Measurements from ENCODE around the gene PLCB4. TPM values are rescaled to one million over a fixed set of nuclear protein-coding genes. Genes with fewer than 3 reads are reported as not detected.

The PLCB4 gene
- total and polyA plus RNA-seq, 7 donors: 0.90 to 6.7 (median 2.1) TPM

DNA sequence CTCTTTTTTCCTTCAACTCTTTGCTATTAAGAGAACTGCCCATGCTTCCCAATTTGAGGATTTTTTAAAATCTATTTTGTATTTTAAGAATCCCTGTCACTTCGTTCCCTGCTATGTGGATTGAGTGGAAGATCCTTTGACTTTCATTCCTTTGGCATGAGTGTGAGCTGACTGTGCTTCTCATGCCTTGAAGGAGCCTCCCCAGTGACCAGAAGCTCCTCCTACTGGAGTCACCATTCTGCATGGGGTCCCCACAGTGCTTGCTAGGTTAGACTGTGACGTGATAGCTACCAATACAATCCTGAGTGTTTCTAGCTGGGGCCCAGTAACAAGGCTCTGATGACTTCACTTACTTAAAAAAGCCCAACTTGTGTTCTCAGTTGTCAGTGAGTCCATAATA, 341.1 kb downstream of the PLCB4 start:
- WGBS, 3 donors: 75 to 92% (median 76%) methylated on average over 2 of the region's 2 CpGs
- ATAC-seq: no peak

DNA sequence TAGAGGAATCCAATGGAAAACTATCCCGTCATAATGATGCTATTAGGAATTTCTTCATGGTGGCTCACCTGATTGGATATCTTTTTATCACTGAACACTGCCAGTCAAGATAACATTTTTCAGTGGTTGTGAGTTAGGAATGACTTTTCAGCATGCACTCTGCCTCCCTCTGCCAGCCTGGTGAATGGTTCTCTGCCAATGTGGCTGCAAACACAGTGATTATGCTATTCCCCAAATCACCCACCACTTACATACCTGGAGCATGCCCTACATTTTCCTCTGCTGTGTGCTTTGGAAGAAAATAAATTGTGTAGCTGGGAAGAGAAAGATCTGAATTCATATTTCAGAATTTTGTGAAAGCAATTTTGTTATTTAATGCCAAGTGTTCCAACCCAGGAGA, 342.9 kb downstream of the PLCB4 start:
- WGBS, 3 donors: 73 to 81% (median 79%) methylated on average over 1 of the region's 1 CpG
- H3K27me3 ChIP-seq (ENCODE audit: insufficient read depth in 3 of 3, low read length in 2 of 3): no peaks in the 10 kb centered on the region
- no peak overlapping the region for H3K4me3 ChIP-seq
- DNase-seq: no peak
- no peaks in the 10 kb centered on the region for H3K4me1 ChIP-seq
- H3K27ac ChIP-seq: no peak overlapping the region
- intact Hi-C loops (cut with DNase I): loop anchor here in 1 of 2 donors (2.0 kb wide), 1 partner anchor 195 kb away; no protein-coding TSS in a partner anchor
- ATAC-seq: no peak
- H3K9me3 ChIP-seq: no peaks in the 10 kb centered on the region
- H3K36me3 ChIP-seq (ENCODE audit: insufficient read depth in 1 of 2, low read depth in 1 of 2): peaks cover 0 to 3% of the 10 kb centered on the region in 2 donors
- no peak for TF ChIP-seq CTCF (IDR thresholded peaks at IDR 0.05)

More for the DNA sequence above, 341.1 kb downstream of the PLCB4 start:
- no peak for TF ChIP-seq CTCF (IDR thresholded peaks at IDR 0.05)
- Histone ChIP-seq H3K36me3 (ENCODE audit: insufficient read depth in 1 of 2, low read depth in 1 of 2) (peaks cover 0 to 3% of the 10 kb centered on the region in 2 donors), H3K4me1 (no peaks in the 10 kb centered on the region), H3K4me3 (no peak overlapping the region), H3K9me3 (no peaks in the 10 kb centered on the region), H3K27ac (no peak overlapping the region), H3K27me3 (ENCODE audit: insufficient read depth in 3 of 3, low read length in 2 of 3) (no peaks in the 10 kb centered on the region)
- no peak for DNase-seq
- intact Hi-C loops (cut with DNase I): loop anchor here in 1 of 2 donors (2.0 kb wide), 2 partner anchors 197 to 203 kb away; no protein-coding TSS in a partner anchor

DNA sequence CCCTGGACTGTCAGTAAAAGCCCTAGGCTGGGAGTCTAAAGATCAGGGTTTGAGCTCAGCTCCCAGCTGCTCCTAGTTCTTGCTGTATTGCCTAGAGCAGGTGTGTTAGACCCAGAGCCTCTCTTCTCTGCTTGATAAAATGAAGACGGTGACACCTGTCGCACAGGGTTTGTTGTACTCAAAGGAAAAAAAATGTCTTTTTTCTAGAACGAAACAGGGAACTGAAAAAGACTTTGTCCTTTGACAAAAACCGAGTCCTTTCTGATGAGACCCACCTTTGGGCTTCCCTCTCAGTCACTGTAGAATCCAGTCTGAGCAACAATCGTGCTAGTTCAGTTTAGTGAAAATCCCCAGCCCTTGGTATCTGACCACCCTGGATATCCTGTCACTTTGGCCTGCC, 343.4 kb downstream of the PLCB4 start:
- Histone ChIP-seq H3K27me3 (ENCODE audit: insufficient read depth in 3 of 3, low read length in 2 of 3) (no peaks in the 10 kb centered on the region), H3K27ac (no peak overlapping the region), H3K4me3 (no peak overlapping the region), H3K36me3 (ENCODE audit: insufficient read depth in 1 of 2, low read depth in 1 of 2) (peaks cover 0 to 3% of the 10 kb centered on the region in 2 donors), H3K9me3 (no peaks in the 10 kb centered on the region), H3K4me1 (no peaks in the 10 kb centered on the region)
- WGBS, 3 donors: 92 to 94% (median 94%) methylated on average over 5 of the region's 5 CpGs
- TF ChIP-seq CTCF (IDR thresholded peaks at IDR 0.05): no peak
- no peak for ATAC-seq
- no peak for DNase-seq
- intact Hi-C loops (cut with DNase I): no loop called here

- no peak for ATAC-seq
- intact Hi-C loops (cut with DNase I): no loop called here
Observed at GRCh38 chr20:9413001-9413400, 344.1 kb downstream of the PLCB4 start.

More at GRCh38 chr20:9413001-9413400, 344.1 kb downstream of the PLCB4 start:
- Histone ChIP-seq H3K4me1 (no peaks in the 10 kb centered on the region), H3K9me3 (no peaks in the 10 kb centered on the region), H3K36me3 (ENCODE audit: insufficient read depth in 1 of 2, low read depth in 1 of 2) (peaks cover 0 to 3% of the 10 kb centered on the region in 2 donors), H3K27me3 (ENCODE audit: insufficient read depth in 3 of 3, low read length in 2 of 3) (no peaks in the 10 kb centered on the region), H3K4me3 (no peak overlapping the region), H3K27ac (no peak overlapping the region)
- peak in 1 of 2 donors; percentile 42 for DNase-seq
- WGBS, 3 donors: 92 to 95% (median 93%) methylated on average over 10 of the region's 10 CpGs
- TF ChIP-seq CTCF (IDR thresholded peaks at IDR 0.05): no peak

All from psoas muscle (tissue), 8 donors.